GM12878 (cell line): Measurements from ENCODE around the gene POU2AF2. TPM values are rescaled to one million over a fixed set of nuclear protein-coding genes. Genes with fewer than 3 reads are reported as not detected.

Experiments
- ATAC-seq: fragments of 200-7000 bp; cut with Tn5 transposase; 3 replicates; pipeline ENCODE4 v1.9.1; 2020; ENCODE audit warnings: mild to moderate bottlenecking, moderate library complexity
- BruUV-seq: library from RNA; stranded (reverse); fragments of 400-500 nt; replicated peaks from 2 replicates; lab custom pipeline; 2021; lab: Mats Ljungman, UMichigan
- CTCF ChIA-PET: fragments of 300-600 bp; sonication (Branson Sonifier 250); formaldehyde crosslinking; extraction: SDS; loops from one replicate; lab custom pipeline; 2021; ENCODE audit warnings: inconsistent platforms; lab: Yijun Ruan, JAX
- POLR2A ChIA-PET: fragments of 350-600 bp; formaldehyde crosslinking; extraction: SDS; loops from one replicate; lab custom pipeline; 2021; ENCODE audit warnings: inconsistent platforms; lab: Charles Lee
- RAD21 ChIA-PET: fragments of 300-600 bp; sonication (Branson Sonifier 250); formaldehyde crosslinking; loops from one replicate; lab custom pipeline; 2023; ENCODE audit warnings: antibody characterized with exemption; ENCODE audit not compliant: unreplicated experiment; lab: Charles Lee
- SMC1A ChIA-PET: fragments of 300-600 bp; sonication (Branson Sonifier 250); formaldehyde crosslinking; loops from one replicate; lab custom pipeline; 2023; ENCODE audit not compliant: unreplicated experiment, uncharacterized antibody; lab: Charles Lee
- DNase-seq: peaks from one replicate; pipeline ENCODE4 v3.0.0-alpha.2; 2011; ENCODE audit warnings: low read depth, low spot score
- FAIRE-seq: peaks from 3 replicates; lab custom pipeline; 2011; peaks lifted over from hg19 to GRCh38; lab: Jason Lieb, UNC
- H2AFZ ChIP-seq: 2 replicates; pipeline ENCODE4 v1.6.0; 2011; ENCODE audit warnings: low read depth, low read length, control low read depth; ENCODE audit not compliant: control insufficient read depth
- H3K27ac ChIP-seq: 2 replicates; pipeline ENCODE4 v1.5.1; 2011; ENCODE audit warnings: control low read depth; ENCODE audit not compliant: control insufficient read depth, insufficient read depth
- H3K27me3 ChIP-seq, 2 experiments: replicated peaks in 1 of 2; 2 replicates each; pipeline versions ENCODE4 v1.6.0 to v1.6.1; 2011; ENCODE audit warnings: low read length in 1 of 2; ENCODE audit not compliant: control insufficient read depth in 2 of 2, insufficient read depth in 2 of 2
- H3K36me3 ChIP-seq, 2 experiments: 2 replicates each; pipeline ENCODE4 v1.5.1; 2011; ENCODE audit warnings: low read length in 1 of 2; ENCODE audit not compliant: control insufficient read depth in 2 of 2, insufficient read depth in 2 of 2
- H3K4me1 ChIP-seq: 2 replicates; pipeline ENCODE4 v1.6.1; 2011; ENCODE audit warnings: mild to moderate bottlenecking, low read length, moderate library complexity, mixed read lengths; ENCODE audit not compliant: control insufficient read depth, insufficient read depth
- H3K4me2 ChIP-seq: 2 replicates; pipeline ENCODE4 v1.6.0; 2011; ENCODE audit warnings: control low read depth; ENCODE audit not compliant: control insufficient read depth, insufficient read depth
- H3K4me3 ChIP-seq: fragments of 200-600 bp; sonication (generic); 2 replicates; pipeline ENCODE4 v1.5.1; 2016
- H3K79me2 ChIP-seq: 2 replicates; pipeline ENCODE4 v1.6.0; 2011; ENCODE audit warnings: low read length; ENCODE audit not compliant: control insufficient read depth, insufficient read depth
- H3K9ac ChIP-seq: 2 replicates; pipeline ENCODE4 v1.8.0; 2011; ENCODE audit warnings: low read length, control low read depth, mixed read lengths; ENCODE audit not compliant: control insufficient read depth, insufficient read depth
- H3K9me3 ChIP-seq: replicated peaks from 3 replicates; pipeline ENCODE4 v1.5.1; 2011; ENCODE audit warnings: mild to moderate bottlenecking, low read length; ENCODE audit not compliant: control insufficient read depth, insufficient read depth
- H4K20me1 ChIP-seq: 2 replicates; pipeline ENCODE4 v1.6.0; 2011; ENCODE audit not compliant: control insufficient read depth, insufficient read depth
- EP300 ChIP-seq, 2 experiments: fragments of 150-350 bp in 1 of 2; IDR thresholded peaks; 2 replicates each; pipeline ENCODE4 v1.6.1; 2011 to 2012; ENCODE audit warnings: low read depth in 2 of 2, low read length in 2 of 2, borderline replicate concordance in 1 of 2, improper control_type of control experiment in 1 of 2, inconsistent platforms in 1 of 2; ENCODE audit not compliant: control insufficient read depth in 1 of 2
- FOXK2 ChIP-seq: fragments of 450-650 bp; IDR thresholded peaks from 2 replicates; pipeline ENCODE4 v1.6.1; 2017; ENCODE audit warnings: mild to moderate bottlenecking, moderate library complexity
- KDM1A ChIP-seq: fragments of 200-600 bp; sonication (generic); IDR thresholded peaks from 2 replicates; pipeline ENCODE4 v1.6.1; 2016; ENCODE audit warnings: borderline replicate concordance
- RAD21 ChIP-seq: IDR thresholded peaks from 2 replicates; pipeline ENCODE4 v1.6.1; 2011; ENCODE audit warnings: mild to moderate bottlenecking, low read depth, low read length, moderate library complexity; ENCODE audit not compliant: insufficient read depth
- WGBS: methylation state at CpG from one replicate; pipeline ENCODE4 v1.1.6; 2016; ENCODE audit warnings: low lambda C conversion rate; ENCODE audit not compliant: insufficient replicate concordance, insufficient coverage; ENCODE audit errors: missing lambda C conversion rate; 5-methylcytosine and 5-hydroxymethylcytosine counted together
- in situ Hi-C: fragments of 300-500 bp; cut with MboI; formaldehyde crosslinking; loops from 9 replicates; pipeline ENCODE4 v1.14.3; 2018; ENCODE audit warnings: mixed read lengths
- intact Hi-C: fragments of 100-400 bp; cut with micrococcal nuclease; formaldehyde crosslinking; loops from one replicate; pipeline ENCODE4 v1.14.2; 2022; ENCODE audit not compliant: unreplicated experiment
- polyA plus RNA-seq, 11 experiments: library from polyadenylated mRNA; depleted of rRNA in 4 of 11; unstranded in 6 of 11; stranded (reverse) in 5 of 11; fragments of >200 nt; fragmentation: Nextera tagmentation in 4 of 11; fragmentation: Illumina TruSeq in 1 of 11; extraction: Ambion mirVana in 4 of 11; extraction: Trizol in 1 of 11; gene quantifications; 1 replicate in 1 of 11; 2 replicates in 10 of 11; pipeline versions ENCODE4 v1.2.1 to v1.2.3, GENCODE V29; 2011 to 2016; ENCODE audit warnings: inconsistent platforms in 2 of 11, missing spikeins in 2 of 11, low read depth in 1 of 11
- total RNA-seq, 4 experiments: library from RNA; depleted of rRNA in 3 of 4; stranded (reverse); fragments of >200 nt in 3 of 4; fragmentation: Illumina TruSeq in 1 of 4; extraction: Trizol in 1 of 4; gene quantifications; 2 replicates each; pipeline versions ENCODE4 v1.2.1 to v1.2.3, GENCODE V29; 2013 to 2021
- TF ChIP-seq, protein P1 (sequence below): fragments of 450-650 bp; IDR thresholded peaks from 2 replicates; pipeline ENCODE4 v1.6.1; 2014; ENCODE audit warnings: mild to moderate bottlenecking
- TF ChIP-seq, protein P2 (sequence below): IDR thresholded peaks from 2 replicates; pipeline ENCODE4 v1.6.1; 2011; ENCODE audit warnings: borderline replicate concordance, low read depth, mild to moderate bottlenecking, moderate library complexity, low read length; ENCODE audit not compliant: insufficient read depth, poor library complexity, severe bottlenecking

POU2AF2 gene
- total and polyA plus RNA-seq, 10 of the 15 experiments (the other 5 are each of a cell fraction or from before 2014, with no cell fraction given), result not detected

DNA sequence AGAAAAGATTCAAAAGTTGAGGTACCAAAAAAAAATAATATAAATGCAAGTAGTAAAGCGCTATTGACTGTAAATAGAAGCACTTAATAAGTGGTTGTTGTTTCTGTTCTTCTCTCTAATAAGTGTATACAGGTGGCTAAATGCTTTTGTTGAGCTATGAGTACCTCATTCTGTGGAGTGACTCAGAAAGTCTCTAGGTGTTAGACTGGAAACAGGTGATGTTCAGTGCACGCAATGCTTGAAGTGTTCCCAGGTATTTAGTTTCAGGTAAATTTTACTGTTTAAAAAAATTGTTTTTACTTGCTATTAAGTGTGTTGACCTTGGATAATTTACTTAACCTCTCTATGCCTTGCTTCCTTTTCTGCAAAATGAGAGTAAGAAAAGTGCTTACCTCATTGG is 77.0 kb downstream of the POU2AF2 start (continued):
- TF ChIP-seq KDM1A (no peak), FOXK2 (no peak)

DNA sequence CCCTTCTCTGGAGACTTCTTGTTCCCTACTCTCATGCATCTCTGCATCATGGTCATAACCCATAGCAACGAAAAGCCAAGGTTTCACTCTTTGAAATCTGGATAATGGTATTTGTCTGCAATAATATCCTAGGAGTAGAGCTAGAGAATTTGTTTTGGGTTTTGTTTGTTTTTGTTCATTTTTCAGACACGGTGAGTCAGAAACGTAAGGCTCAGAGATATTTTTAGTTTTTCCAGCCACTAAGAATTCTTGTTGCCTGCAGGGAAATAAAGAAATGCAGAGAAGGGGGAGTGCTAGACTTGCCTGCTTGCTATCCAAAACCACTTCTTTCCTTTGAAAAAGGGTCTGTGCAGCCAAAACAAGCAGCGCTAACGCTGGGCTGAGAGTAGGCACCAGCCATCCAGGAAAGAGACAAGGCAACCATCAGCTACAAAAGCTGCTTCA is 78.8 kb downstream of the POU2AF2 start:
- H3K4me2 ChIP-seq, result no peak overlapping the region
- no TSS peak for BruUV-seq
- POLR2A ChIA-PET, result no interaction called here
- peaks cover 0 to 2% of the 10 kb centered on the region in 2 experiments; a peak in 3 of 4 replicates for H3K27me3 ChIP-seq
- H4K20me1 ChIP-seq, result no peaks in the 10 kb centered on the region; the same call in 1 of the 2 replicates
- SMC1A ChIA-PET, result no interaction called here
- 49% methylated on average over 5 of the region's 5 CpGs for WGBS
- CTCF ChIA-PET, result interaction anchor here (0.6 to 1.1 kb wide), 5 partner anchors 13 to 155 kb away, joined by 3 to 4 read pairs (median 3); no protein-coding TSS in a partner anchor
- ATAC-seq, result no peak
- H3K79me2 ChIP-seq, result no peaks in the 10 kb centered on the region
- no peak for FAIRE-seq
- no peak overlapping the region for H3K4me3 ChIP-seq
- no peak for DNase-seq
- RAD21 ChIA-PET, result interaction anchor here (1.3 kb wide), 1 partner anchor 9 kb away, joined by 4 read pairs; no protein-coding TSS in a partner anchor
- intact Hi-C loops, result no loop called here
- H3K36me3 ChIP-seq, result no peaks in the 10 kb centered on the region
- TF ChIP-seq, protein P1, sequence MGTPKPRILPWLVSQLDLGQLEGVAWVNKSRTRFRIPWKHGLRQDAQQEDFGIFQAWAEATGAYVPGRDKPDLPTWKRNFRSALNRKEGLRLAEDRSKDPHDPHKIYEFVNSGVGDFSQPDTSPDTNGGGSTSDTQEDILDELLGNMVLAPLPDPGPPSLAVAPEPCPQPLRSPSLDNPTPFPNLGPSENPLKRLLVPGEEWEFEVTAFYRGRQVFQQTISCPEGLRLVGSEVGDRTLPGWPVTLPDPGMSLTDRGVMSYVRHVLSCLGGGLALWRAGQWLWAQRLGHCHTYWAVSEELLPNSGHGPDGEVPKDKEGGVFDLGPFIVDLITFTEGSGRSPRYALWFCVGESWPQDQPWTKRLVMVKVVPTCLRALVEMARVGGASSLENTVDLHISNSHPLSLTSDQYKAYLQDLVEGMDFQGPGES, result no peak
- no peak for TF ChIP-seq EP300 (IDR thresholded peaks at IDR 0.05; ENCODE audit: borderline replicate concordance in 1 of 2, control insufficient read depth in 1 of 2, low read depth in 2 of 2, low read length in 2 of 2)
- no peak for TF ChIP-seq RAD21
- TF ChIP-seq, protein P2, sequence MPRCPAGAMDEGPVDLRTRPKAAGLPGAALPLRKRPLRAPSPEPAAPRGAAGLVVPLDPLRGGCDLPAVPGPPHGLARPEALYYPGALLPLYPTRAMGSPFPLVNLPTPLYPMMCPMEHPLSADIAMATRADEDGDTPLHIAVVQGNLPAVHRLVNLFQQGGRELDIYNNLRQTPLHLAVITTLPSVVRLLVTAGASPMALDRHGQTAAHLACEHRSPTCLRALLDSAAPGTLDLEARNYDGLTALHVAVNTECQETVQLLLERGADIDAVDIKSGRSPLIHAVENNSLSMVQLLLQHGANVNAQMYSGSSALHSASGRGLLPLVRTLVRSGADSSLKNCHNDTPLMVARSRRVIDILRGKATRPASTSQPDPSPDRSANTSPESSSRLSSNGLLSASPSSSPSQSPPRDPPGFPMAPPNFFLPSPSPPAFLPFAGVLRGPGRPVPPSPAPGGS, result no peak
- TF ChIP-seq, all 136 proteins: peak for 0
- Histone ChIP-seq H3K9ac (no peak overlapping the region), H3K4me1 (no peaks in the 10 kb centered on the region), H2AFZ (no peak overlapping the region), H3K9me3 (no peaks in the 10 kb centered on the region), H3K27ac (no peak overlapping the region)
- in situ Hi-C loops, result no loop called here
